GM18508 (cell line): ENCODE results near the gene DDX20.
"Not testable (repeated sequence)": the region's sequence is repeated elsewhere in the genome, so short reads cannot be mapped to it uniquely, and the experiment has no call there.

ENCODE experiments used
- ATAC-seq: cut with Tn5 transposase; IDR thresholded peaks from one replicate; pipeline ENCODE4 v1.9.1; 2021; ENCODE audit warnings: moderate number of reproducible peaks; ENCODE audit not compliant: insufficient read depth, unreplicated experiment

DDX20 gene

GRCh38 chr1:111731956-111732355, 23.7 kb upstream of the DDX20 start:
- no peak for ATAC-seq

GRCh38 chr1:111732718-111733117, 23.0 kb upstream of the DDX20 start:
- no peak for ATAC-seq

- no peak for ATAC-seq
Observed at GRCh38 chr1:111733183-111733991, 22.3 kb upstream of the DDX20 start.

GRCh38 chr1:111733992-111734341, 21.7 kb upstream of the DDX20 start:
- ATAC-seq = no peak

- no peak for ATAC-seq
Observed at GRCh38 chr1:111734426-111734825, 21.3 kb upstream of the DDX20 start.

GRCh38 chr1:111734856-111735255, 20.8 kb upstream of the DDX20 start:
- ATAC-seq = no peak

- no peak for ATAC-seq
Observed at GRCh38 chr1:111735321-111735720, 20.4 kb upstream of the DDX20 start.

- ATAC-seq = no peak
Observed at GRCh38 chr1:111735858-111736544, 19.7 kb upstream of the DDX20 start.

GRCh38 chr1:111736548-111737215, 19.0 kb upstream of the DDX20 start:
- ATAC-seq = no peak

GRCh38 chr1:111737216-111738132, 18.2 kb upstream of the DDX20 start:
- ATAC-seq = no peak

GRCh38 chr1:111738133-111738435, 17.6 kb upstream of the DDX20 start:
- no peak for ATAC-seq

- ATAC-seq = peak; percentile 16
Observed at GRCh38 chr1:111738436-111739193, 17.1 kb upstream of the DDX20 start.

- peak; percentile 52 for ATAC-seq
Observed at GRCh38 chr1:111739194-111739924, 16.3 kb upstream of the DDX20 start, which contains the start of gene INKA2. TSS of gene INKA2 (minus strand) at chr1:111739395. CDS start at chr1:111739242, 153 bp downstream.

- no peak for ATAC-seq
Observed at GRCh38 chr1:111739925-111740765, 15.6 kb upstream of the DDX20 start.

- ATAC-seq = not testable (repeated sequence)
Observed at GRCh38 chr1:111742292-111742691, 13.4 kb upstream of the DDX20 start.

- no peak for ATAC-seq
Observed at GRCh38 chr1:111742938-111743549, 12.7 kb upstream of the DDX20 start.

- ATAC-seq = no peak
Observed at GRCh38 chr1:111743679-111744101, 12.0 kb upstream of the DDX20 start.
